Activated B cell treated with CpG ODN at 0.5 μM for 24 hours (primary cell): ENCODE results near the gene MEGF10. TPM values are rescaled to one million over a fixed set of nuclear protein-coding genes. Genes with fewer than 3 reads are reported as not detected.
"Not testable (repeated sequence)": the region's sequence is repeated elsewhere in the genome, so short reads cannot be mapped to it uniquely, and the experiment has no call there.

Source experiments
- ATAC-seq: fragments of 200-7000 bp; cut with Tn5 transposase; one replicate; pipeline ENCODE4 v1.10.0; 2021; ENCODE audit warnings: low read depth, mild to moderate bottlenecking, moderate library complexity
- CTCF ChIA-PET: fragments of 350-600 bp; sonication (Branson Sonifier 250); formaldehyde crosslinking; loops from one replicate; lab custom pipeline; 2021; ENCODE audit warnings: antibody characterized with exemption; lab: Charles Lee
- POLR2A ChIA-PET: fragments of 350-600 bp; sonication (Branson Sonifier 250); formaldehyde crosslinking; loops from one replicate; lab custom pipeline; 2021; ENCODE audit warnings: antibody characterized with exemption; lab: Charles Lee
- DNase-seq: peaks from one replicate; pipeline ENCODE4 v3.0.0; 2022
- H3K27ac Mint-ChIP-seq: one replicate; pipeline ENCODE4 v1.8.0; 2020; ENCODE audit warnings: mixed read lengths
- H3K27me3 Mint-ChIP-seq: one replicate; pipeline ENCODE4 v1.8.0; 2021; ENCODE audit warnings: mixed read lengths
- H3K36me3 Mint-ChIP-seq: one replicate; pipeline ENCODE4 v1.8.0; 2021; ENCODE audit warnings: low read depth, mixed read lengths
- H3K4me1 Mint-ChIP-seq: one replicate; pipeline ENCODE4 v1.8.0; 2021; ENCODE audit warnings: mixed read lengths
- H3K4me3 Mint-ChIP-seq: one replicate; pipeline ENCODE4 v1.8.0; 2020; ENCODE audit warnings: mild to moderate bottlenecking, mixed read lengths
- H3K9me3 Mint-ChIP-seq: one replicate; pipeline ENCODE4 v1.8.0; 2020; ENCODE audit warnings: mixed read lengths
- intact Hi-C: fragments of 100-400 bp; cut with micrococcal nuclease; formaldehyde crosslinking; loops from one replicate; pipeline ENCODE4 v1.15.1; 2024
- total RNA-seq: library from RNA; stranded (reverse); gene quantifications from 2 replicates; pipeline ENCODE4 v1.2.3, GENCODE V29; 2022
- TF ChIP-seq, protein P1 (sequence below): fragments of 200-600 bp; IDR thresholded peaks from one replicate; pipeline ENCODE4 v1.8.0; 2022; ENCODE audit warnings: antibody characterized with exemption, mild to moderate bottlenecking

MEGF10 gene
- total RNA-seq, 1 donor from 2014 or later, result not detected

DNA sequence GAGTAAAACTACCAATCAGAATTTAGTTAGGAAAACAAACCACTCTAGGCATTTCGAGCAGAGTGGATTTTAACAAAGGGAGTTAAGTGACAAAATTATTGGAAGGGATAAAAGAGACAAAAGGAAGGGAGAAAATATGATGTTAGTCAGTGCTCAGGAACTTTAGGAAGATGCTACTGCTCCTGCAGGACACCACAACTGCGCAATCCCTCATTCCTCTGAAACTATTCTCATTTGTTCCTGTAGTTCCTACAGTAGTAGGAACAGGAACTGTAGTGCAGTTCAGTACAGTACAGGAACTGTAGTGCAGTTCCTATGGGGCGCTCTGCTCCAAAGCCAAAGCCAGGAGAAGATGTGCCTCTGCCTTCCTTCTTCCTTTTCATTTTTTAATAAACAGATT, 29.9 kb upstream of the MEGF10 start:
- Mint-ChIP-seq H3K27ac (no peak overlapping the region), H3K27me3 (peaks cover 4% of the 10 kb centered on the region), H3K4me3 (no peak overlapping the region), H3K36me3 (no peaks in the 10 kb centered on the region), H3K4me1 (no peaks in the 10 kb centered on the region), H3K9me3 (peaks cover 4% of the 10 kb centered on the region)
- POLR2A ChIA-PET, result no interaction called here
- intact Hi-C loops, result no loop called here
- TF ChIP-seq, protein P1, sequence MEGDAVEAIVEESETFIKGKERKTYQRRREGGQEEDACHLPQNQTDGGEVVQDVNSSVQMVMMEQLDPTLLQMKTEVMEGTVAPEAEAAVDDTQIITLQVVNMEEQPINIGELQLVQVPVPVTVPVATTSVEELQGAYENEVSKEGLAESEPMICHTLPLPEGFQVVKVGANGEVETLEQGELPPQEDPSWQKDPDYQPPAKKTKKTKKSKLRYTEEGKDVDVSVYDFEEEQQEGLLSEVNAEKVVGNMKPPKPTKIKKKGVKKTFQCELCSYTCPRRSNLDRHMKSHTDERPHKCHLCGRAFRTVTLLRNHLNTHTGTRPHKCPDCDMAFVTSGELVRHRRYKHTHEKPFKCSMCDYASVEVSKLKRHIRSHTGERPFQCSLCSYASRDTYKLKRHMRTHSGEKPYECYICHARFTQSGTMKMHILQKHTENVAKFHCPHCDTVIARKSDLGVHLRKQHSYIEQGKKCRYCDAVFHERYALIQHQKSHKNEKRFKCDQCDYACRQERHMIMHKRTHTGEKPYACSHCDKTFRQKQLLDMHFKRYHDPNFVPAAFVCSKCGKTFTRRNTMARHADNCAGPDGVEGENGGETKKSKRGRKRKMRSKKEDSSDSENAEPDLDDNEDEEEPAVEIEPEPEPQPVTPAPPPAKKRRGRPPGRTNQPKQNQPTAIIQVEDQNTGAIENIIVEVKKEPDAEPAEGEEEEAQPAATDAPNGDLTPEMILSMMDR, result no peak
- CTCF ChIA-PET, result no interaction called here
- DNase-seq (no peak), ATAC-seq (no peak)

DNA sequence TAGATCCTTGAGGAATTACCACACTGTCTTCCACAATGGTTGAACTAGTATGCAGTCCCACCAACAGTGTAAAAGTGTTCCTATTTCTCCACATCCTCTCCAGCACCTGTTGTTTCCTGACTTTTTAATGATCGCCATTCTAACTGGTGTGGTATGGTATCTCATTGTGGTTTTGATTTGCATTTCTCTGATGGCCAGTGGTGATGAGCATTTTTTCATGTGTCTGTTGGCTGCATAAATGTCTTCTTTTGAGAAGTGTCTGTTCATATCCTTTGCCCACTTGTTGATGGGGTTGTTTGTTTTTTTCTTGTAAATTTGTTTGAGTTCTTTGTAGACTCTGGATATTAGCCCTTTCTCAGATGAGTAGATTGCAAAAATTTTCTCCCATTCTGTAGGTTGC, 25.1 kb upstream of the MEGF10 start:
- ATAC-seq, POLR2A ChIA-PET, H3K27ac Mint-ChIP-seq, H3K4me1 Mint-ChIP-seq, DNase-seq, intact Hi-C loops, CTCF ChIA-PET, H3K36me3 Mint-ChIP-seq, H3K9me3 Mint-ChIP-seq, H3K4me3 Mint-ChIP-seq: not testable (repeated sequence)
- H3K27me3 Mint-ChIP-seq, result peaks cover 13% of the 10 kb centered on the region

DNA sequence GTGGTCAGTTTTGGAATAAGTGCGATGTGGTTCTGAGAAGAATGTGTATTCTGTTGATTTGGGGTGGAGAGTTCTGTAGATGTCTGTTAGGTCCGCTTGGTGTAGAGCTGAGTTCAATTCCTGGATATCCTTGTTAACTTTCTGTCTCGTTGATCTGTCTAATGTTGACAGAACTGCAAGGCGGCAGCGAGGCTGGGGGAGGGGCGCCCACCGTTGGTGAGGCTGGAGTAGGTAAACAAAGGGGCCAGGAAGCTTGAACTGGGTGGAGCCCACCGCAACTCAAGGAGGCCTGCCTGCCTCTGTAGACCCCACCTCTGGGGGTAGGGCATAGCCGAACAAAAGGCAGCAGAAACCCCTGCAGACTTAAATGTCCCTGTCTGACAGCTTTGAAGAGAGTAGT, 22.3 kb upstream of the MEGF10 start:
- H3K4me1 Mint-ChIP-seq, H3K4me3 Mint-ChIP-seq, intact Hi-C loops, ATAC-seq, CTCF ChIA-PET, POLR2A ChIA-PET, DNase-seq, H3K36me3 Mint-ChIP-seq, H3K27ac Mint-ChIP-seq: not testable (repeated sequence)
- peaks cover 16% of the 10 kb centered on the region for H3K9me3 Mint-ChIP-seq
- peaks cover 21% of the 10 kb centered on the region for H3K27me3 Mint-ChIP-seq

DNA sequence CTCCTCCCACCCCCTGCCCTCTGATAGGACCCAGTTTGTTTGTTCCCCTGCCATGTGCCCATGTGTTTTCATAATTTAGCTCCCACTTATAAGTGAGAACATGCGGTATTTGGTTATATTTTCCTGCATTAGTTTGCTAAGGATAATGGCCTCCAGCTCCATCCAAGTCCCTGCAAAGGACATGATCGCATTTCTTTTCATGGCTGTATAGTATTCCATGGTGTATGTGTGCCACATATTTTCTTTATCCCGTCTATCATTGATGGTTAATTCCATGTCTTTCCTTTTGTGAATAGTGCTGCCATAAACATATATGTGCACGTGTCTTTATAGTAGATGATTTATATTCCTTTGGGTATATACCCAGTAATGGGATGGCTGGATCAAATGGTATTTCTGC, 19.9 kb upstream of the MEGF10 start:
- H3K4me1 Mint-ChIP-seq, H3K4me3 Mint-ChIP-seq, DNase-seq, H3K27ac Mint-ChIP-seq, POLR2A ChIA-PET, CTCF ChIA-PET, ATAC-seq, H3K36me3 Mint-ChIP-seq, intact Hi-C loops: not testable (repeated sequence)
- peaks cover 25% of the 10 kb centered on the region for H3K27me3 Mint-ChIP-seq
- peaks cover 16% of the 10 kb centered on the region for H3K9me3 Mint-ChIP-seq

DNA sequence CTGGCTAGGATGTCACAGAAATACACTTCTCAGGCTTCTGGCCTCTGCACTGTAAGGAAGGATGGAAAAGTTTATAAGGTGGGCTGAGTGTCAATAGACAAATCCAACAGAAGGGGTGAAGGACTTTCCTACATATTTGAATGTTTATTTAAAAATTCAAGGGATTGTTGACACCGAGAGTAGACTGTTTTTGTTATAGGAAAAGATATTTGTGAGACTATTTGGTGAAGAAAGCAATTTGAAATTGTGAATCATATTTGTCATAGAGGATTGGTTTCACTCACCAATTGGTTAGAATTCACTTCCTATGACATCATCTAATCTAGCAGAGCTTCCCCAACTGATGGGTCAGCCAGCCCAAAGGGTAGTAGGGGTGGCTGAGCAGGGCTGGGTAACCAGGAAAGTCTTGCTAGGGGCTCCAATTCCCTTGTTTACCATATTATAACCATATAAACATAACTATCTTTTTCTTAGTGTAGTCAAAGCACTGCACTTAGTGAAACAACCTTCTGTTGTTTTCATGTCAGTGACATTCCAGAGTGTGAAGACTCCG, 14.9 kb upstream of the MEGF10 start:
- no peak overlapping the region for H3K4me3 Mint-ChIP-seq
- CTCF ChIA-PET, result no interaction called here
- H3K27me3 Mint-ChIP-seq, result peaks cover 10% of the 10 kb centered on the region
- no peak overlapping the region for H3K27ac Mint-ChIP-seq
- DNase-seq, result no peak
- H3K36me3 Mint-ChIP-seq, result no peaks in the 10 kb centered on the region
- no peak for ATAC-seq
- intact Hi-C loops, result no loop called here
- H3K4me1 Mint-ChIP-seq, result no peaks in the 10 kb centered on the region
- POLR2A ChIA-PET, result no interaction called here
- H3K9me3 Mint-ChIP-seq, result peaks cover 13% of the 10 kb centered on the region
- TF ChIP-seq, protein P1, result no peak

DNA sequence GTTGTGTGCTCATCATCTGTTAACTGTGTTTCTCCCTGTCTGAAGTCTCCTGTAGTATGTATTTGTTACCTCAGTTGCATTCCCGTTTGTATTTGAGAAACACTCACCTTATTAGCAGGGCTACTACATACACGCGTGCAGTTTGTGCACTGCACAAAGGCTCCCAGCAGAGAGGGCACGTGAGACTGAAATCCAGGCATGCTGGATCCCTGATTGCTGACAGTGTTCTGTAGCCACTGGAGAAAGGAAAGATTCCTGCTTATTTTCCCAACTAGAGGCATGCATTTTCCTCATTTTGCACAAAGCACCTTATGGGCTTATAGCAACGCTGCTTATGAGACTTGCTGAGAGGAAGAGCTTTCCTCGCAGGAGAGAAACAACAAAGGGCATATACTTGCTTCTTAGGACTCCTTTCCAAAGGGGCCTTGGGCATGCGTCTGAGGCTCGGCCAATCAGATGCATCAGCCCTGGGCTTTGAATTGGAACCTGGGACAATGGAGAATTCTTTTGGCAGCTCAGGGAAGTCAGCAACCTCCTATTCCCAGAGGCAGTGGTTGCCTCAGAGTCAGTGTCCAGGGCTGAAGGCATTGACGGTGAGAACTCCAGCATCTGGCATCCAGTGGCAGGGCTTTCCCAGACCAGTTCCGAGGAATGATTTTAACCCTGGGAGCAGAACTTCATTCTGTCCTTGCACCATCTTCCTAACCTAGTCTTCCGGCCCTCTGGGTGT, 9.9 kb upstream of the MEGF10 start:
- Mint-ChIP-seq H3K9me3 (no peaks in the 10 kb centered on the region), H3K4me1 (no peaks in the 10 kb centered on the region), H3K36me3 (no peaks in the 10 kb centered on the region), H3K27ac (no peak overlapping the region), H3K27me3 (peaks cover 11% of the 10 kb centered on the region), H3K4me3 (no peak overlapping the region)
- TF ChIP-seq, protein P1, result no peak
- intact Hi-C loops, result no loop called here
- DNase-seq, result no peak
- no peak for ATAC-seq
- POLR2A ChIA-PET, result no interaction called here
- CTCF ChIA-PET, result no interaction called here
